ENCODE measurements around the gene MAS1.

DNA sequence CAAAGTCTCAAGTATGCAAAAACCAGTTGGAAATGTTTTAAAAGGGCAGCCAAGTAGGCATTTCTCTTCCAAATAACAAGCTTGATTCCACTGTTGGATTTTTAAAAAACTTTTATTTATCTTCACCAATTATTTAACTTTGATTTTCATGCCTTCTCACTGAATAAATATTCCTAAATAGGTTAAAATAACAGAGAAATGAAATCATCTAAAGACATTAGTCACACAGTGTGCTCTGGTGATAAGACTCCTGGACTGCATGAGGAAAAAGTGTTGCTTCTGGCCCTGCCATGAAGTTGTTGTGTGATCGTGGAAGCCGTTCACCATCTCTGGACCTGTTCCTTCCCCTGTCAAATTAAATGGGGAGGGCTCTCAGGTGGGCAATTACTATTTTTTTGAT lies 44.3 kb downstream of the MAS1 start:
- no peak for TF ChIP-seq PHF8 (IDR thresholded peaks at IDR 0.05; ENCODE audit: borderline replicate concordance, low read depth)
- TF ChIP-seq, protein P1, sequence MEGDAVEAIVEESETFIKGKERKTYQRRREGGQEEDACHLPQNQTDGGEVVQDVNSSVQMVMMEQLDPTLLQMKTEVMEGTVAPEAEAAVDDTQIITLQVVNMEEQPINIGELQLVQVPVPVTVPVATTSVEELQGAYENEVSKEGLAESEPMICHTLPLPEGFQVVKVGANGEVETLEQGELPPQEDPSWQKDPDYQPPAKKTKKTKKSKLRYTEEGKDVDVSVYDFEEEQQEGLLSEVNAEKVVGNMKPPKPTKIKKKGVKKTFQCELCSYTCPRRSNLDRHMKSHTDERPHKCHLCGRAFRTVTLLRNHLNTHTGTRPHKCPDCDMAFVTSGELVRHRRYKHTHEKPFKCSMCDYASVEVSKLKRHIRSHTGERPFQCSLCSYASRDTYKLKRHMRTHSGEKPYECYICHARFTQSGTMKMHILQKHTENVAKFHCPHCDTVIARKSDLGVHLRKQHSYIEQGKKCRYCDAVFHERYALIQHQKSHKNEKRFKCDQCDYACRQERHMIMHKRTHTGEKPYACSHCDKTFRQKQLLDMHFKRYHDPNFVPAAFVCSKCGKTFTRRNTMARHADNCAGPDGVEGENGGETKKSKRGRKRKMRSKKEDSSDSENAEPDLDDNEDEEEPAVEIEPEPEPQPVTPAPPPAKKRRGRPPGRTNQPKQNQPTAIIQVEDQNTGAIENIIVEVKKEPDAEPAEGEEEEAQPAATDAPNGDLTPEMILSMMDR (IDR thresholded peaks at IDR 0.05): no peak
- no peak for TF ChIP-seq POLR2A (IDR thresholded peaks at IDR 0.05; ENCODE audit: low read length)
- TF ChIP-seq, protein P2, sequence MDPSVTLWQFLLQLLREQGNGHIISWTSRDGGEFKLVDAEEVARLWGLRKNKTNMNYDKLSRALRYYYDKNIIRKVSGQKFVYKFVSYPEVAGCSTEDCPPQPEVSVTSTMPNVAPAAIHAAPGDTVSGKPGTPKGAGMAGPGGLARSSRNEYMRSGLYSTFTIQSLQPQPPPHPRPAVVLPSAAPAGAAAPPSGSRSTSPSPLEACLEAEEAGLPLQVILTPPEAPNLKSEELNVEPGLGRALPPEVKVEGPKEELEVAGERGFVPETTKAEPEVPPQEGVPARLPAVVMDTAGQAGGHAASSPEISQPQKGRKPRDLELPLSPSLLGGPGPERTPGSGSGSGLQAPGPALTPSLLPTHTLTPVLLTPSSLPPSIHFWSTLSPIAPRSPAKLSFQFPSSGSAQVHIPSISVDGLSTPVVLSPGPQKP (IDR thresholded peaks at IDR 0.05; ENCODE audit: low read depth, low read length): no peak
- TF ChIP-seq, protein P3, sequence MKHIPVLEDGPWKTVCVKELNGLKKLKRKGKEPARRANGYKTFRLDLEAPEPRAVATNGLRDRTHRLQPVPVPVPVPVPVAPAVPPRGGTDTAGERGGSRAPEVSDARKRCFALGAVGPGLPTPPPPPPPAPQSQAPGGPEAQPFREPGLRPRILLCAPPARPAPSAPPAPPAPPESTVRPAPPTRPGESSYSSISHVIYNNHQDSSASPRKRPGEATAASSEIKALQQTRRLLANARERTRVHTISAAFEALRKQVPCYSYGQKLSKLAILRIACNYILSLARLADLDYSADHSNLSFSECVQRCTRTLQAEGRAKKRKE (CRISPR knock-in tag; IDR thresholded peaks at IDR 0.05; ENCODE audit: low read depth): no peak
- TF ChIP-seq, protein P4, sequence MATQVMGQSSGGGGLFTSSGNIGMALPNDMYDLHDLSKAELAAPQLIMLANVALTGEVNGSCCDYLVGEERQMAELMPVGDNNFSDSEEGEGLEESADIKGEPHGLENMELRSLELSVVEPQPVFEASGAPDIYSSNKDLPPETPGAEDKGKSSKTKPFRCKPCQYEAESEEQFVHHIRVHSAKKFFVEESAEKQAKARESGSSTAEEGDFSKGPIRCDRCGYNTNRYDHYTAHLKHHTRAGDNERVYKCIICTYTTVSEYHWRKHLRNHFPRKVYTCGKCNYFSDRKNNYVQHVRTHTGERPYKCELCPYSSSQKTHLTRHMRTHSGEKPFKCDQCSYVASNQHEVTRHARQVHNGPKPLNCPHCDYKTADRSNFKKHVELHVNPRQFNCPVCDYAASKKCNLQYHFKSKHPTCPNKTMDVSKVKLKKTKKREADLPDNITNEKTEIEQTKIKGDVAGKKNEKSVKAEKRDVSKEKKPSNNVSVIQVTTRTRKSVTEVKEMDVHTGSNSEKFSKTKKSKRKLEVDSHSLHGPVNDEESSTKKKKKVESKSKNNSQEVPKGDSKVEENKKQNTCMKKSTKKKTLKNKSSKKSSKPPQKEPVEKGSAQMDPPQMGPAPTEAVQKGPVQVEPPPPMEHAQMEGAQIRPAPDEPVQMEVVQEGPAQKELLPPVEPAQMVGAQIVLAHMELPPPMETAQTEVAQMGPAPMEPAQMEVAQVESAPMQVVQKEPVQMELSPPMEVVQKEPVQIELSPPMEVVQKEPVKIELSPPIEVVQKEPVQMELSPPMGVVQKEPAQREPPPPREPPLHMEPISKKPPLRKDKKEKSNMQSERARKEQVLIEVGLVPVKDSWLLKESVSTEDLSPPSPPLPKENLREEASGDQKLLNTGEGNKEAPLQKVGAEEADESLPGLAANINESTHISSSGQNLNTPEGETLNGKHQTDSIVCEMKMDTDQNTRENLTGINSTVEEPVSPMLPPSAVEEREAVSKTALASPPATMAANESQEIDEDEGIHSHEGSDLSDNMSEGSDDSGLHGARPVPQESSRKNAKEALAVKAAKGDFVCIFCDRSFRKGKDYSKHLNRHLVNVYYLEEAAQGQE (IDR thresholded peaks at IDR 0.05): no peak
- TF ChIP-seq, protein P5, sequence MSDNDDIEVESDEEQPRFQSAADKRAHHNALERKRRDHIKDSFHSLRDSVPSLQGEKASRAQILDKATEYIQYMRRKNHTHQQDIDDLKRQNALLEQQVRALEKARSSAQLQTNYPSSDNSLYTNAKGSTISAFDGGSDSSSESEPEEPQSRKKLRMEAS (IDR thresholded peaks at IDR 0.05): no peak
- TF ChIP-seq, protein P6, sequence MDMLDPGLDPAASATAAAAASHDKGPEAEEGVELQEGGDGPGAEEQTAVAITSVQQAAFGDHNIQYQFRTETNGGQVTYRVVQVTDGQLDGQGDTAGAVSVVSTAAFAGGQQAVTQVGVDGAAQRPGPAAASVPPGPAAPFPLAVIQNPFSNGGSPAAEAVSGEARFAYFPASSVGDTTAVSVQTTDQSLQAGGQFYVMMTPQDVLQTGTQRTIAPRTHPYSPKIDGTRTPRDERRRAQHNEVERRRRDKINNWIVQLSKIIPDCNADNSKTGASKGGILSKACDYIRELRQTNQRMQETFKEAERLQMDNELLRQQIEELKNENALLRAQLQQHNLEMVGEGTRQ (IDR thresholded peaks at IDR 0.05): no peak
- TF ChIP-seq NR3C1 (IDR thresholded peaks at IDR 0.05): no peak
- TF ChIP-seq HDAC2 (IDR thresholded peaks at IDR 0.05): no peak
- no peak for TF ChIP-seq EP300 (IDR thresholded peaks at IDR 0.05)
